ENCODE measurements around the gene MYL12A. TPM values are rescaled to one million over a fixed set of nuclear protein-coding genes. Genes with fewer than 3 reads are reported as not detected.
A peak's percentile ranks its signal among the peaks of the same experiment; 100 is the strongest.

MYL12A gene
- total and polyA plus RNA-seq, 2 of the 4 experiments (the other 2 are of a cell fraction) = 549 to 580 TPM

DNA sequence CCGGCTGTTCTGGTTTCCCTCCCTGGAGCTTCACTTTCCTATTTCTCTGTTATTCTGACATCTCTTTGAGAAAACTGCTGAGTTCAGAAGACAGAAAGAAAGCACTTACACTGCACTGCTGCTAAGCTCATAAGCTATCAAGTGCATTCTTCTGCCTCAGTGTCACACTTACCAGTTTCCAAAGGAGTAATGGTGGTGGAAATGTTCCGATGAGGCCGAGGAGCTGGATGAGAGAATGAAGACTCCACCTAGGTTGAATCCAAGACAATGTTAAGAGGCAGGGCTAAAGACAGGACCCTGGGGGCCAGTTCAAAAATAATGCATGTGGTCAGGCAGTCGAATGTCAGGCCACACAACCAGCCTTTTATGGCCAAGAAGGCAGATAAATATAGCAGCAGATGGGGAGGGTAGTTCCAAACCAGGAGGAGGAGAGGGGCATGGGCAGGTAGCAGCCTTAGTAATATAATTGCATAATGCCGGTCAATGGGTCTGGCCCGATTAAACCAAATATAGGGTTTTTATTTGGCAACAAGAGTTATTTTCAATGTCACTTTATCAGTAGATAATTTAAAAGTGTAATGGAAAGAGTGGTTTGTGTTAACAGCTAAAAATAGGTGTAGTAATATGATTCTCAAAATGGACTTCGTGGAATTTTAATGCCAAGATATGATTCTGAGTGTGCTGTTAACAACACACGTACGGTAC lies 27.8 kb upstream of the MYL12A start, which contains the start of gene MYOM1:
Gene MYOM1 (minus strand): TSS at position 338 of the 705 bp plus-strand sequence. CDS start 4,745 bp downstream, outside the sequence.
- H3K4me1 ChIP-seq (ENCODE audit: control insufficient read depth, insufficient read depth, low read length) = no peaks in the 10 kb centered on the region
- H2AK5ac ChIP-seq (ENCODE audit: low read depth, low read length) = 0 out of 2 replicates have a peak within 1 kb of the TSS, but pooled peaks have one; percentile 21
- no peak within 1 kb of the TSS for H3K56ac ChIP-seq (ENCODE audit: extremely low read depth, insufficient read depth, low read length)
- no peak within 1 kb of the TSS for H4K5ac ChIP-seq (ENCODE audit: low read depth, low read length)
- H3K18ac ChIP-seq (ENCODE audit: low read depth, low read length) = no peak within 1 kb of the TSS
- H3K23ac ChIP-seq (ENCODE audit: low read depth, low read length) = no peak within 1 kb of the TSS
- H2AK9ac ChIP-seq (replicated peaks; ENCODE audit: low read depth, low read length, poor library complexity) = no peak within 1 kb of the TSS
- H3K9me1 ChIP-seq (ENCODE audit: insufficient read depth, low read length) = no peaks in the 10 kb centered on the region
- H3K4me3 ChIP-seq (ENCODE audit: insufficient read depth, low read depth, low read length) = no peak within 1 kb of the TSS
- H4K20me1 ChIP-seq (ENCODE audit: insufficient read depth, low read length) = no peaks in the 10 kb centered on the region
- H3K27ac ChIP-seq (ENCODE audit: insufficient read depth, low read length) = no peak within 1 kb of the TSS
- no peak within 1 kb of the TSS for H2BK5ac ChIP-seq (ENCODE audit: low read depth, low read length, poor library complexity, severe bottlenecking)
- H3K9me3 ChIP-seq (ENCODE audit: control insufficient read depth, insufficient read depth, low read length) = no peaks in the 10 kb centered on the region
- ChIA-PET POLR2A (ENCODE audit: unreplicated experiment) (no interaction called here), CTCF (no interaction called here)
- 37% methylated on average over 2 of the region's 9 CpGs; no CpG with 5 or more reads in 1 of the 2 experiments for WGBS, 2 experiments (ENCODE audit: extremely low coverage in 2 of 2, insufficient read length in 1 of 2)
- no peaks in the 10 kb centered on the region for H3K36me3 ChIP-seq (ENCODE audit: control insufficient read depth, insufficient read depth, low read length)
- dilution Hi-C loops (cut with HindIII; ENCODE audit: low sequenced_read_pairs, unreplicated experiment) = no loop called here
- no peaks in the 10 kb centered on the region for H3K79me1 ChIP-seq (ENCODE audit: low read depth in 1 of 2, low read length in 2 of 2)
- no peak within 1 kb of the TSS for H3K14ac ChIP-seq (replicated peaks; ENCODE audit: low read depth, low read length)
- no peak within 1 kb of the TSS for H4K91ac ChIP-seq (ENCODE audit: insufficient read depth, low read depth, low read length)
- no peak within 1 kb of the TSS for H4K8ac ChIP-seq (ENCODE audit: low read depth in 2 of 2, low read length in 2 of 2)
- no peak within 1 kb of the TSS for H3K4me2 ChIP-seq (ENCODE audit: low read depth, low read length)
- intact Hi-C loops (cut with micrococcal nuclease) = no loop called here
- no peak within 1 kb of the TSS for H2AFZ ChIP-seq (replicated peaks; ENCODE audit: low read length, poor library complexity)
- TF ChIP-seq RAD21 (IDR thresholded peaks at IDR 0.05; ENCODE audit: low read length) (no peak), MAFK (IDR thresholded peaks at IDR 0.05; ENCODE audit: low read depth, low read length) (no peak), MXI1 (IDR thresholded peaks at IDR 0.05; ENCODE audit: borderline replicate concordance, low read depth, low read length) (no peak), BHLHE40 (IDR thresholded peaks at IDR 0.05; ENCODE audit: low read depth, low read length) (no peak), RFX5 (IDR thresholded peaks at IDR 0.05; ENCODE audit: low read depth, low read length) (no peak), RCOR1 (IDR thresholded peaks at IDR 0.05; ENCODE audit: insufficient replicate concordance, low read length) (no peak), FOS (IDR thresholded peaks at IDR 0.05; ENCODE audit: low read depth, low read length) (no peak), POLR2A (IDR thresholded peaks at IDR 0.05; ENCODE audit: low read depth, low read length) (no peak), SMC3 (IDR thresholded peaks at IDR 0.05; ENCODE audit: low read depth, low read length) (no peak), NFE2L2 (IDR thresholded peaks at IDR 0.05; ENCODE audit: low read depth, low read length) (no peak), CEBPB (IDR thresholded peaks at IDR 0.05; ENCODE audit: low read depth, low read length) (no peak), CHD1 (IDR thresholded peaks at IDR 0.05; ENCODE audit: low read depth, low read length) (no peak), MAZ (IDR thresholded peaks at IDR 0.05; ENCODE audit: borderline replicate concordance, low read depth, low read length) (no peak)
- TF ChIP-seq, protein P1, sequence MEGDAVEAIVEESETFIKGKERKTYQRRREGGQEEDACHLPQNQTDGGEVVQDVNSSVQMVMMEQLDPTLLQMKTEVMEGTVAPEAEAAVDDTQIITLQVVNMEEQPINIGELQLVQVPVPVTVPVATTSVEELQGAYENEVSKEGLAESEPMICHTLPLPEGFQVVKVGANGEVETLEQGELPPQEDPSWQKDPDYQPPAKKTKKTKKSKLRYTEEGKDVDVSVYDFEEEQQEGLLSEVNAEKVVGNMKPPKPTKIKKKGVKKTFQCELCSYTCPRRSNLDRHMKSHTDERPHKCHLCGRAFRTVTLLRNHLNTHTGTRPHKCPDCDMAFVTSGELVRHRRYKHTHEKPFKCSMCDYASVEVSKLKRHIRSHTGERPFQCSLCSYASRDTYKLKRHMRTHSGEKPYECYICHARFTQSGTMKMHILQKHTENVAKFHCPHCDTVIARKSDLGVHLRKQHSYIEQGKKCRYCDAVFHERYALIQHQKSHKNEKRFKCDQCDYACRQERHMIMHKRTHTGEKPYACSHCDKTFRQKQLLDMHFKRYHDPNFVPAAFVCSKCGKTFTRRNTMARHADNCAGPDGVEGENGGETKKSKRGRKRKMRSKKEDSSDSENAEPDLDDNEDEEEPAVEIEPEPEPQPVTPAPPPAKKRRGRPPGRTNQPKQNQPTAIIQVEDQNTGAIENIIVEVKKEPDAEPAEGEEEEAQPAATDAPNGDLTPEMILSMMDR (conservative IDR thresholded peaks at IDR 0.05; ENCODE audit: low read depth, low read length) = no peak
- TF ChIP-seq, protein P2, sequence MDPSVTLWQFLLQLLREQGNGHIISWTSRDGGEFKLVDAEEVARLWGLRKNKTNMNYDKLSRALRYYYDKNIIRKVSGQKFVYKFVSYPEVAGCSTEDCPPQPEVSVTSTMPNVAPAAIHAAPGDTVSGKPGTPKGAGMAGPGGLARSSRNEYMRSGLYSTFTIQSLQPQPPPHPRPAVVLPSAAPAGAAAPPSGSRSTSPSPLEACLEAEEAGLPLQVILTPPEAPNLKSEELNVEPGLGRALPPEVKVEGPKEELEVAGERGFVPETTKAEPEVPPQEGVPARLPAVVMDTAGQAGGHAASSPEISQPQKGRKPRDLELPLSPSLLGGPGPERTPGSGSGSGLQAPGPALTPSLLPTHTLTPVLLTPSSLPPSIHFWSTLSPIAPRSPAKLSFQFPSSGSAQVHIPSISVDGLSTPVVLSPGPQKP (IDR thresholded peaks at IDR 0.05; ENCODE audit: borderline replicate concordance, low read depth, low read length) = no peak
- TF ChIP-seq, protein P3, sequence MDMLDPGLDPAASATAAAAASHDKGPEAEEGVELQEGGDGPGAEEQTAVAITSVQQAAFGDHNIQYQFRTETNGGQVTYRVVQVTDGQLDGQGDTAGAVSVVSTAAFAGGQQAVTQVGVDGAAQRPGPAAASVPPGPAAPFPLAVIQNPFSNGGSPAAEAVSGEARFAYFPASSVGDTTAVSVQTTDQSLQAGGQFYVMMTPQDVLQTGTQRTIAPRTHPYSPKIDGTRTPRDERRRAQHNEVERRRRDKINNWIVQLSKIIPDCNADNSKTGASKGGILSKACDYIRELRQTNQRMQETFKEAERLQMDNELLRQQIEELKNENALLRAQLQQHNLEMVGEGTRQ (IDR thresholded peaks at IDR 0.05; ENCODE audit: low read depth, low read length) = no peak
- H3K4ac ChIP-seq (ENCODE audit: low read depth, low read length) = no peak within 1 kb of the TSS
- BruUV-seq (replicated peaks) = no TSS peak
- in situ Hi-C loops (cut with MboI; ENCODE audit: low sequenced_read_pairs) = no loop called here
- H2BK20ac ChIP-seq (ENCODE audit: low read depth, low read length) = no peak within 1 kb of the TSS
- DNase-seq = no peak
- peaks cover 8% of the 10 kb centered on the region for H3K27me3 ChIP-seq (ENCODE audit: control insufficient read depth, insufficient read depth, low read length)
- H2BK15ac ChIP-seq (ENCODE audit: low read depth, low read length) = no peak within 1 kb of the TSS
- ATAC-seq (ENCODE audit: low read depth) = no peak
- H2BK120ac ChIP-seq (ENCODE audit: low read depth, low read length) = no peak within 1 kb of the TSS
- no peak within 1 kb of the TSS for H3K9ac ChIP-seq (ENCODE audit: low read depth, low read length)

Data from IMR-90 (cell line).